DND-41 (cell line): ENCODE data around the gene TMPRSS12.
A peak's percentile ranks its signal among the peaks of the same experiment; 100 is the strongest.

Experiments used
- CTCF ChIP-seq: IDR thresholded peaks from 2 replicates; pipeline ENCODE4 v1.5.1; 2012; ENCODE audit warnings: borderline replicate concordance, low read length, moderate library complexity, mild to moderate bottlenecking; ENCODE audit not compliant: poor library complexity, severe bottlenecking; ENCODE audit errors: extremely low read depth
- EZH2 ChIP-seq: IDR thresholded peaks from 3 replicates; pipeline ENCODE4 v1.6.1; 2012; ENCODE audit warnings: borderline replicate concordance, low read depth, mild to moderate bottlenecking, moderate library complexity, low read length, inconsistent platforms; ENCODE audit not compliant: severe bottlenecking

DNA sequence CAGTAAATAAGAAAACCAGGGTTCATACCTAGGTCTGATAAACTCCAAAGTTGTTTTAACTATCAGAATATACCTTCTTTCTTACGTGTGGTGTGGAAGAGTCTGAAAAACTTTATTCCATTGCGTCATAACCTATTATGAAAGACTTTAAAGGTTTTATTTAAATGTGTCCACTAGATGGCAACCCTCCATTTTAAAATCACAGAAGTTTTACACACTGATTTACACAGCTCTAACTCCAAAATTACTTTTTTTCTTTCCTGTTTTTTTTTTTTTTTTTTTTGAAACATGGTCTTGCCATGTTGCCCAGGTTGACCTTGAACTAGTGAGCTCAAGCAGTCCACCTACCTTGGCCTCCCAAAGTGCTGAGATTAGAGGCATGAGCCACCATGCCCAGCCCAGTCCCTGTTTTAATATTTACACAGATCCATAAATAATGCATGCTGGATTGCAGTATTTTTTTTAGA lies 17.3 kb upstream of the TMPRSS12 start:
- peak; percentile 61 for TF ChIP-seq CTCF
- no peak for TF ChIP-seq EZH2
